WI38 (cell line): ENCODE measurements around the gene RPL37.
"Not testable (repeated sequence)": the region's sequence is repeated elsewhere in the genome, so short reads cannot be mapped to it uniquely, and the experiment has no call there.

Experiments
- H3K4me3 ChIP-seq: 2 replicates; pipeline ENCODE4 v1.5.1; 2011; ENCODE audit warnings: low read depth, mild to moderate bottlenecking, control low read depth, low read length
- TF ChIP-seq, protein P1 (sequence below): IDR thresholded peaks from 2 replicates; pipeline ENCODE4 v1.5.1; 2012; ENCODE audit warnings: low read depth, mild to moderate bottlenecking, control low read depth, low read length

The RPL37 gene

DNA sequence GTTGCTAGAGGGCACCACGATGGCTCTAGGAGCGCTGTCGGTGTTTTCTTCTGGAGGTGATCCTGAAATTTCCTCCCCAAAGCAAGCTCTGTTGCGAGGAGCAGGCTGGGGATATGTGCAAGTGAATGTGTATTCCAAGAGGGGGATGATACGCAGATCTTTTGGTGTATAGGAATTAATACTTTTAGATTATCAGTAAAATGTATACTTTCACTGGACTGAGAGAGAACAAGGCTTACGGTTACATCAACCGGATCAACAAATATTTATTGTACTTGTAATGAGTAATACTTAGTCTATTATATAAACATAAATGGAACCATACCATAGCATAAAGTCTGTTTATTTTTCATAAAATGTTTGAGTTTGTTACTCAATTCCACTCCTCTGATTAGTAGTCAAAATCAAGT, 36.2 kb downstream of the RPL37 start:
- TF ChIP-seq, protein P1, sequence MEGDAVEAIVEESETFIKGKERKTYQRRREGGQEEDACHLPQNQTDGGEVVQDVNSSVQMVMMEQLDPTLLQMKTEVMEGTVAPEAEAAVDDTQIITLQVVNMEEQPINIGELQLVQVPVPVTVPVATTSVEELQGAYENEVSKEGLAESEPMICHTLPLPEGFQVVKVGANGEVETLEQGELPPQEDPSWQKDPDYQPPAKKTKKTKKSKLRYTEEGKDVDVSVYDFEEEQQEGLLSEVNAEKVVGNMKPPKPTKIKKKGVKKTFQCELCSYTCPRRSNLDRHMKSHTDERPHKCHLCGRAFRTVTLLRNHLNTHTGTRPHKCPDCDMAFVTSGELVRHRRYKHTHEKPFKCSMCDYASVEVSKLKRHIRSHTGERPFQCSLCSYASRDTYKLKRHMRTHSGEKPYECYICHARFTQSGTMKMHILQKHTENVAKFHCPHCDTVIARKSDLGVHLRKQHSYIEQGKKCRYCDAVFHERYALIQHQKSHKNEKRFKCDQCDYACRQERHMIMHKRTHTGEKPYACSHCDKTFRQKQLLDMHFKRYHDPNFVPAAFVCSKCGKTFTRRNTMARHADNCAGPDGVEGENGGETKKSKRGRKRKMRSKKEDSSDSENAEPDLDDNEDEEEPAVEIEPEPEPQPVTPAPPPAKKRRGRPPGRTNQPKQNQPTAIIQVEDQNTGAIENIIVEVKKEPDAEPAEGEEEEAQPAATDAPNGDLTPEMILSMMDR: no peak
- peak overlapping the region; percentile 93 for H3K4me3 ChIP-seq

GRCh38 chr5:40798012-40798800, 36.8 kb downstream of the RPL37 start, which contains the start of gene PRKAA1:
Gene PRKAA1 (minus strand): TSS chr5:40798374. CDS start chr5:40798189, 185 bp downstream.
- TF ChIP-seq, protein P1: peak; percentile 53
- peak within 1 kb of the TSS; percentile 93 for H3K4me3 ChIP-seq

DNA sequence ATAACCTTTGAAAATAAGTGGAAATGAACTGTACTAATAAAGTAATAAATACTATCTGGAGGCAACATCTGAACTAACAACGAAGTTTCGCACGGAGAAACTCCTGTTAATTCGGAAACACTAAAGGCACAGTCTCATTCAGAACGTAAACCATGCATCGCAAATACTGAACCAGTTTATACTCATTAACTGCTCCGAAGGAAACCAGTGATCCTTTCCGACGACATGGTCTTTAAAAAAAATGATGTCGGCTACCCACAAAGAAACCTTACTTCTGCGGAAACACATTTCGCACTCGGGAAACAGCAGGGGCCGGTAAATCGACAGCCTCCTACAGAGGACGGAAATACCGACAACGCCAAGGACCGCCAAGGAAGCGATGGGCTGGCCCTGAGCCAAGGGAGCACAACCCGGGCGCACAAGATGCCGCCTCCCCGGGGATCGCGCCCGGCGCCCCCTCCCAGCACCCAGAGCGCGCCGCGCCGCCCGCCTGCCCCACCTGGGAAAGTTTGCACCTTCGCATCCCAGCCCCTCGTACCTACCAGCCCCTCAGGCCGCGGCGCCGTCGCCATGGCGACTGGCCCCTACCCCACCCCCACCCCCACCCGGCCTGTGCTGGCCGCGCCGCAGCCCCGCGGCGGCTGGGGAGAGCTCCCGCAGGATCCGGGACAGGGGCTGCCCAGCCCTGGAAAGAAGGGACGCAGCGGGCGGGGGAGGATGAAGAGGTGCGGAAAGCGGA, 37.6 kb downstream of the RPL37 start:
- peak overlapping the region; percentile 90 for H3K4me3 ChIP-seq
- TF ChIP-seq, protein P1: no peak

DNA sequence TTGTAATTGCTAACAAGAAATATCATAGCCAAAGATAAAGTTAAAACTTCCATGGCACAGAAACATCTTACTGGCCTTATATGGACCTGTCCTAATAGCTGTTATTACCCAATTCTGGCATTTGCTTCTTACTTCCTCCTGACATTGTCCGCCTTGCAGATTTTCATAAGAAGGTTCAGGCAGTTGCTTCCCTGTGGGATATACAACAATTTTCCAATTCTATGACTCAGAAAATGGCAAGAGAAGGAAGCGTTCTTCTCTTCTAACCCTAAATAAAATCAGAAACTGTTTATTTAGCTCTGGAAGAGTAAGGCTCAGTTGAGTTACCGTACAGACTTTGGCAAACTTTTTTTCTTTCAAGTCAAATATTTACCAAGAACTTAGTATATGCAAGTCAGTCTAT, 38.5 kb downstream of the RPL37 start:
- H3K4me3 ChIP-seq: peak overlapping the region; percentile 90
- TF ChIP-seq, protein P1: no peak

DNA sequence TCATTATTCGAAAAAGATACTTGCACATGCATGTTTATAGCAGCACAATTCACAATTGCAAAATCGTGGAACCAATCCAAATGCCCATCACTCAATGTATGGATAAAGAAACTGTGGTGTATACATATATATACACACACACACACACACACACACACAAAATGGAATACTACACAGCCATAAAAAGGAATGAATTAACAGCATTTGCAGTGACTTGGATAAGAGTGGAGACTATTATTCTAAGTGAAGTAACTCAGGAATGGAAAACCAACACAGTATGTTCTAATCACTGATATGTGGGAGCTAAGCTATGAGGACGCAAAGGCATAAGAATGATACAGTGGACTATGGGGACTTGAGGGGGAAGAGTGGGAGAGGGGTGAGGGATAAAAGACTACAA, 40.1 kb downstream of the RPL37 start:
- H3K4me3 ChIP-seq: not testable (repeated sequence)

DNA sequence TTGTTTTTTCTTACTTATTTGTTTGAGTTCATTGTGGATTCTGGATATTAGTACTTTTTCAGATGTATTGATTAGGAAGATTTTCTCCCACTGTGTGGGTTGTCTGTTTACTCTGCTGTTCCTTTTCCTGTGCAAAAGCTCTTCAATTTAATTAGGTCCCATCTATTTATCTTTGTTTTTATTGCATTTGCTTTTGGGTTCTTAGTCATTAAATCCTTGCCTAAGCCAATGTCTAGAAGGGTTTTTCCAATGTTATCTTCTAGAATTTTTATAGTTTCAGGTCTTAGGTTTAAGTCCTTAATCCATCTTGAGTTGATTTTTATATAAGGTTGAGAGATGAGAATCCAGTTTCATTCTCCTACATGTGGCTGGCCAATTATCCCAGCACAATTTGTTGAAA, 40.7 kb downstream of the RPL37 start:
- H3K4me3 ChIP-seq: not testable (repeated sequence)

- not testable (repeated sequence) for H3K4me3 ChIP-seq
These were observed 42.3 kb downstream of the RPL37 start for GRCh38 chr5:40792691-40793090.

DNA sequence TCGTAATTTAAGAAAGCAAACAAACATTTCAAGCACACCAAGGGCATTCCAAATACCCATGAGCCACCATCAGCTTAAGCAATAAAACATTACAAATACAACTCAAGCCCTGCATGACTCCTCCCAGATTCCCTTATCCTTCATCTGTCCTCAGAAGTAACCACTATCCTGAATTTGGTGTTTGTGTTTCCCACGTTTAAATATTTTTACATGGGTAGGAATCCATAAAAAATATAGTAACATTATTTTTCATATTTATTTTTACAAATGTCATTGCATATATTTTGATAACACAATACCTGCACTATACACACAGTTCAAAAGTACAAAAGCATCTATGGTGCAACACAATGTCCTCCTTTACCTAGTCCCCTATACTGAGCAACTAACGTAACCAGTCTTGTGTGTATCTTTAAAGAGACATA, 43.3 kb downstream of the RPL37 start:
- H3K4me3 ChIP-seq: no peak overlapping the region
- TF ChIP-seq, protein P1: no peak
